H54 (cell line): ENCODE measurements around the gene ERC2.

Experiments used
- DNase-seq: peaks from one replicate; pipeline ENCODE4 v3.0.0; 2011; ENCODE audit warnings: low spot score, mixed read lengths; ENCODE audit not compliant: insufficient read length
- FAIRE-seq: peaks from 3 replicates; lab custom pipeline; 2011; peaks lifted over from hg19 to GRCh38; lab: Jason Lieb, UNC
- POLR2A ChIP-seq: IDR thresholded peaks from 2 replicates; pipeline ENCODE4 v1.6.1; 2011; ENCODE audit warnings: low read depth, mild to moderate bottlenecking, low read length

The ERC2 gene

GRCh38 chr3:55484801-55485791 is 983.2 kb downstream of the ERC2 start:
- peak; percentile 83 for DNase-seq
- no peak for TF ChIP-seq POLR2A
- FAIRE-seq: no peak

GRCh38 chr3:55484191-55484689 is 984.0 kb downstream of the ERC2 start:
- FAIRE-seq (no peak), DNase-seq (no peak)
- TF ChIP-seq POLR2A: no peak

- DNase-seq: no peak
- TF ChIP-seq POLR2A: no peak
- FAIRE-seq: no peak
Measured at GRCh38 chr3:55483196-55484095, 984.8 kb downstream of the ERC2 start.

- no peak for DNase-seq
- TF ChIP-seq POLR2A: no peak
- no peak for FAIRE-seq
Measured at GRCh38 chr3:55482496-55483195, 985.6 kb downstream of the ERC2 start.

GRCh38 chr3:55481744-55482495 is 986.3 kb downstream of the ERC2 start:
- TF ChIP-seq POLR2A: no peak
- FAIRE-seq (no peak), DNase-seq (no peak)

- no peak for TF ChIP-seq POLR2A
- DNase-seq: no peak
- FAIRE-seq: no peak
Measured at GRCh38 chr3:55480911-55481743, 987.1 kb downstream of the ERC2 start.

- no peak for FAIRE-seq
- no peak for TF ChIP-seq POLR2A
- no peak for DNase-seq
Measured at GRCh38 chr3:55477306-55478303, 990.7 kb downstream of the ERC2 start.

- no peak for TF ChIP-seq POLR2A
- DNase-seq (peak; percentile 47), FAIRE-seq (no peak)
Measured at GRCh38 chr3:55476515-55476914, 991.8 kb downstream of the ERC2 start.

- no peak for TF ChIP-seq POLR2A
- FAIRE-seq: no peak
- DNase-seq: no peak
Measured at GRCh38 chr3:55474213-55474632, 994.0 kb downstream of the ERC2 start.

- DNase-seq: no peak
- TF ChIP-seq POLR2A: no peak
- no peak for FAIRE-seq
Measured at GRCh38 chr3:55473788-55474187, 994.5 kb downstream of the ERC2 start.

- FAIRE-seq (no peak), DNase-seq (no peak)
- TF ChIP-seq POLR2A: no peak
Measured at GRCh38 chr3:55471522-55472280, 996.6 kb downstream of the ERC2 start.
